Activated naive CD4-positive, alpha-beta T cell treated with Interleukin-2 at 50 U/mL for 16 hours (primary cell): Measurements from ENCODE around the gene GSTK1.
"Not testable (repeated sequence)": the region's sequence is repeated elsewhere in the genome, so short reads cannot be mapped to it uniquely, and the experiment has no call there.

ENCODE experiments used
- DNase-seq: peaks from one replicate; pipeline ENCODE4 v3.0.0-alpha.2; 2020

The GSTK1 gene

DNA sequence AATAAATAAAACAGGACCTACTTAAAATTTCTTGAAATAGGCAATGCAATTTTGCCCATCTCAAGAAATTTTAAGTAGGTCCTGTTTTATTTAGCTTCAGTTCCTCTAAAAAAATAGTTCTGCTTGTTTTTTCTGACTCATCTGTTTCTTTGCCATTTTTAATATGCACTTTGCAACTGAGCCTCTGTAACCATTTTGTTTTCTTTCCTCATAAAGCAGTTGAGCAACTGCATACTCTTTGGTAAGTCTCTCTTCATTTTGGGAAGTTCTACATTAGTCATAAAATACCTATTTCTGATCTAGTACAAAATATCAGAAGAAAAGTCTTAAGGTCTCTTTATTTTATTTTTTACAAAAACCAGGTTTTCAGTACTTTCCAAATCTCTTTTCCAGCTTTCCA, 23.4 kb upstream of the GSTK1 start:
- DNase-seq: no peak

GRCh38 chr7:143240291-143241168, 22.7 kb upstream of the GSTK1 start:
- DNase-seq: peak; percentile 74

GRCh38 chr7:143242306-143242705, 20.9 kb upstream of the GSTK1 start:
- no peak for DNase-seq

DNA sequence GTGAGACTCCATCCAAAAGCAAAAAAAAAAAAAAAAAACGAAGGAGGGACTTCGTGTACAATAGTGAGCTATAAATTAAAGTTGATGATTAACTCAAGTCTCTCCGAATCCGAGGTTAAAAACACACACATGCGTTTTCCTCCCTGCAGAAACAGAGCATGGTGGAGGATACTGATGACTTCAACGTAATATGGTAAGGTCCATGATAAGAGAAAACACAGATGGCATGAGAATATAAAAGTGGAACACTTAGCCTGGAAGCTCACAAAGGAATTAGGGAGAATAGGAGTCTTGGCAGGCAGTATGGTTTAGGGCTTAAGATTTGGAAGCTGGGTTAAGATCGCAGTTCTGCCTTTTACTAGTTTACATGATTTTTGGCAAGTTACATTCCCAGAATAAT, 20.1 kb upstream of the GSTK1 start:
- no peak for DNase-seq

DNA sequence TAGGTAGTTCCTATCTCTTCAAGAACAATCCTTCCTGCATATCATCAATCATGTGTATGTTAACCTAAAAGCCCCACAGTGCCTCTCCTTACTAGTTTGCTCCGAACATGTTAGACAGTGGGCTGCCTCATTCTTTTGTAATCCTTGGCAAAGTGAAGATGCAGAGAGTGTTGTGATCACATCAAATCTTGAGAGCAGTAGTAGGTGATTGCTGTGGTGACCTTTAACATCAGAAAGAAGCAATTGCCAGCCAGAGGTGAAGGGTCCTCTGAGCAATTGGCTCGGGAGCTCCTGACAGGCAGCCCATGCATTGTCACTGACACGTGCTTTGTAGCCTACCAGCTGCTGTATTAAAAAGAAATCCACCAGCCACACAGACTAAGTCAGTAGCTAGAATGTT, 19.6 kb upstream of the GSTK1 start:
- no peak for DNase-seq

GRCh38 chr7:143244321-143244720, 18.9 kb upstream of the GSTK1 start:
- no peak for DNase-seq

GRCh38 chr7:143245123-143245522, 18.1 kb upstream of the GSTK1 start:
- no peak for DNase-seq

- DNase-seq: no peak
Observed at GRCh38 chr7:143247372-143247771, 15.9 kb upstream of the GSTK1 start.

GRCh38 chr7:143248761-143249354, 14.4 kb upstream of the GSTK1 start:
- DNase-seq: no peak

DNA sequence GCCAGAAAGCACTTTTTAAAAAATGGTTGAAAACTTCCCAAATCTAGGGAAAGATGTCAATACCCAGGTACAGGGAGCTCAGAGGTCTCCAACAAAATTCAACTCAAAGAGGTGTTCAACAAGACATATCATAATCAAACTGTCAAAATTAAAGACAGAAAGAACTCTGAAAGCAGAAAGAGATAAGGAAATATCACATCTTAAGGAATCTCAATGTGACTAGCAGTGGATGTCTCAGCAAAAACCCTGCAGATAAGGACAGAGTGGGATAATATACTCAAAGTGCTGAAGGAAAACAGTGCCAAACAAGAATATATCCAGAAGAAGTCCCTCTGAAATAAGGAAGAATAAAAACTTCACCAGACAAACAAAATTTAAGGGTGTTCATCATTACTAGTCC, 13.0 kb upstream of the GSTK1 start:
- no peak for DNase-seq

- no peak for DNase-seq
Observed at GRCh38 chr7:143250822-143251221, 12.4 kb upstream of the GSTK1 start.

- DNase-seq: no peak
Observed at GRCh38 chr7:143252006-143252405, 11.2 kb upstream of the GSTK1 start.

DNA sequence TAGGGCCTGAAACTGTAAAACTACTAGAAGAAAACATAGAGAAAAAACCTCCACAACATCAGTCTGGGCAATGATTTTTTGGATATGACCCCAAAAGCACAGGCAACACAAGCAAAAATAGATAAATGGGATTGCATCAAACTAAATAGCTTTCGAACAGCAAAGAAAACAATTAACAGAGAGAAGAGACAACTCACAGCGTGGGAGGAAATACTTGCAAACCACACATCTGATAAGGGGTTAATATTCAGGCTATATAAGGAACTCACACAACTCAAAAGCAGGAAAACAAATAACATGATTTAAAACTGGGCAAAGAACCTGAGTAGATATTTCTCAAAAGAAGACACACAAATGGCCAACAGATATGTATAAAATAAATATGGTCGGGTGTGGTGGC, 7.7 kb upstream of the GSTK1 start:
- DNase-seq: no peak

GRCh38 chr7:143256325-143256724, 6.9 kb upstream of the GSTK1 start:
- no peak for DNase-seq

DNA sequence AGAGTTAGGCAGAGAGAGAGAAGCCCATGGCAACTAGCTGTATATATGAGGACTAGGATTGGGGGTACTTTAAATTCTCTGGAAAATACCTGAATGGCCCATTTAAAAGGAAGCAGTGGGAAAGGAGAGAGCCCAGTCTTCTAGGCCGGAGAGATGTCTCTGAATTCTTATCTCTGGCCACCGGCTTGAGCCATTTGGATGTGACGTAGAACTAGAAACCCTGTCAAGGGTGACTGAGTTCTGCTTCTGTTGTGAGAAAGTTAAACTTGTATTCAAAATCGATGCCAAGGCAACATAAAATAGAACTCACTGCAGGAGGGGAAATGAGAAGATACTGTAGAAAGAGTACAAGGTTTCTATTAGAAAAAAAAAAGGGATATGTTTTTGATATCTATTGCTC, 6.3 kb upstream of the GSTK1 start:
- no peak for DNase-seq

GRCh38 chr7:143257501-143257900, 5.7 kb upstream of the GSTK1 start:
- DNase-seq: no peak

DNA sequence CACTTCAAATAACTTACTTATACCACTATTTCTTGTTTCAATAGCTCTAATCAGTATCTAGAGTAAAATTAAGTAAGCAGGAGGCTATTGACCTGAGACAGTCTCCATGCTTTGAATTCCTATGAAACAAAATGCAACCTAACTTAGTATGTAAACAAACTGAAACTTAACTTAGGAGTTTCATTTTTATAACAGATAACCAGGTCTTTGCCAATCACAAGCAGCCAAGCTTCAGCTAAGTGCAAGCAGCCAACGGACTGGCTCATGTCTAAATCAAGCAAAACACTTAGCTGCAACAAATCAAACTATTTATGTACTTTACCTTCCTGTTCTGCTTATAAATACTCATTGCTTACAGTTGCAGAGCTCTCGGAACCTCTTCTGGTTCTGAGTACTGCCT, 4.4 kb upstream of the GSTK1 start:
- DNase-seq: no peak

DNA sequence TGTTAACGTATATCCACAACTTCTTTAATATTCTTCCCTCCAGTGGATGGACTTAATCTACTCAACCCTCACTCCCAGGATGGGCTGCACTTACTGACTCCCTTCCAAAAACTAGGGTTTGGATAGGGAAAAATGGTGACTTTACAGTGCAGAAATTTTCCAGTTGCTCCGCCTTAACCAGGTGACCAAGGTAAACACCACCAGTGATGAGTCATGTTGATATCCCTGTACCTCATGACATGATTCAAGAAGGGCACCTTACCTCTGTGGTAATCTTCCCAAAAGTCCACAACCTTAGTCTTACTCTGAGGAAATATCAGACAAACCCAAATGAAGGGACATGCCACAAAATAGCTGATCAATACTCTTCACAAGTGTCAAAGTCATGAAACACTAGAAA, 3.5 kb upstream of the GSTK1 start:
- no peak for DNase-seq

DNA sequence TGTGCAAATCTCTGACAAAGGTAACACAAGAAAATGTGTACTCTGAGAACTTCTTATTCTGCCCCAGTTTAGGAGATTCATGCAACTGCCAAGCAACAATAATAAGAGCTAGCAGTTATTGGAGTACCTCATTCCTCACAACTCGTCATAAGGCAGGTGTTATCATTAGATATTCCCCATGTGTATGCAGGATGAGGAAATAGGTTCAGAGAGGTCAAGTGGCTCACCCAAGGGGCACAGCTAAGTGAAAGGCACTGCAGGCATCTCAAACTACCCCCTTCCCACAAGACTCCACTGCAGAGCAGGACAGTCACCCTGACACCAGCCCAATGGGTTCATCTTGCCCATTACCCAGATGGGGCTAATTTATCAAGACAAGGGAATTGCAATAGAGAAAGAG, 1.3 kb upstream of the GSTK1 start:
- DNase-seq: no peak

DNA sequence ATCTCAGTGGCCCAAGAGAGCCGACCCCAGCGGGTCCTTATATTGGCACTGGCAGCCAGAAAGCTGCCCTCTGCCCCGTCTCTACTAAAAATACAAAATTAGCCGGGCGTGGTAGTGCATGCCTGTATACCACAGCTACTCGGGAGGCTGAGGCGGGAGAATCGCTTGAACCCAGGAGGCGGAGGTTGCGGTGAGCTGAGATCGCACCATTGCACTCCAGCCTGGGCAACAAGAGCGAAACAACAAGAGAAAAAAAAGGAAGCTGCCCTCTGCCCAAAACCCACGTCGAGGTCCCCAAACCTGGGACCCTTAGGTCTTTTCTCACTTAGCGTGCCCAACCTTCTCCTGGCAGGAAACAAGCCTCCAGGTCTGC, 941 bp downstream of the GSTK1 start:
- not testable (repeated sequence) for DNase-seq

DNA sequence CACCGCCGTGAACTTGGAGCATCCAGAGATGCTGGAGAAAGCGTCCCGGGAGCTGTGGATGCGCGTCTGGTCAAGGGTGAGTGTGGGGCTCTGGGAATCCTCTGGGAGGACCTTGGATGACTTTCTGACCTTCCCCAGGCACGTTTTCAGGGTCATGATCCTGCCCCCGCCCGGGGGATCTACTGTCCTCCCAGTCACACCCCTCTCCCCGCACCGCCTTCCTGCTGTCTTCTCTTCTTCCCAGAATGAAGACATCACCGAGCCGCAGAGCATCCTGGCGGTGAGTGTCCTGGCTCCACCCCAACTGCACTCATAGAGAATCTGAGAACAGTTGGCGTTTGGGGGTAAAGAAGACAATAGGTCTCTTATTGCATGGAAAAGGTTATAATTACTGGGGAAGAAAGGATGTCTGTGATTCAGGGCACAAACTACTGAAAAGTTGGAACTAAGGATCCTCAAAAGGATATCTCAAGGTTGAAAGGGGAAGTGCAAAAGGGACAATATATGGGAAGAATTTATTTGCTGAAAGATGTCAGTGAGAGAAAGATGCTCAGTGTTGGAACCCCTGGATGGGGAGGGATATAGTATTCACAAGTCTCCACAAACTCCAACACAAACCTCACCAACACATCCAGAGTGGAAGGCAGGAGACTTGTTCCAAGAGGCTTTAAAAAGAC, 1.9 kb downstream of the GSTK1 start:
- no peak for DNase-seq

GRCh38 chr7:143269251-143269650, 6.0 kb downstream of the GSTK1 start:
- DNase-seq: no peak

GRCh38 chr7:143271240-143271639, 8.0 kb downstream of the GSTK1 start:
- DNase-seq: no peak

DNA sequence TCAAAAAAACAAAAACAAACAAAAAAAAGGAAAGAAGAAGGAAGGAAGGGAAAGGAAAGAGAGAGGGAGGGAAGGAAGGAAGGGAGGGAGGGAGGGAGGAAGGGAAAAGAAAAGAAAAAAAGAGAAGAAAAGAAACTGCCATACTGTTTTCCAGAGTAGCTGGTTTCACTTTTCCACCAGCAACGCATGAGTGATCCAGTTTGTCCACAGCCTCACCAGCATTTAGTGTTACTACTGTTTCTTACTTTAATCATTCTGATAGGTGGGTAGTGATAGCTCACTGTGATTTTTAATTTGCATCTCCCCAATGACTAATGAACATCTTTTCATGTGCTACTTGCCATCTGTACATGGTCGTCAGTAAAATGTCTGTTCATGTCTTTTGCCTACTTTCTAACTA, 9.6 kb downstream of the GSTK1 start:
- no peak for DNase-seq
